ENCODE results near the gene MAPK7. TPM values are rescaled to one million over a fixed set of nuclear protein-coding genes. Genes with fewer than 3 reads are reported as not detected.

Gene MAPK7
- total RNA-seq, 4 donors from 2014 or later, result 12.9 to 25.2 (median 21.9) TPM

GRCh38 chr17:19332371-19333131 is 45.7 kb upstream of the MAPK7 start:
- no peak for DNase-seq (ENCODE audit: low spot score)
- TF ChIP-seq CTCF (IDR thresholded peaks at IDR 0.05), result no peak
- no peak for ATAC-seq (ENCODE audit: low FRiP score)

- ATAC-seq (ENCODE audit: low FRiP score) (no peak), DNase-seq (ENCODE audit: low spot score) (no peak)
- TF ChIP-seq CTCF (IDR thresholded peaks at IDR 0.05), result no peak
Measured at GRCh38 chr17:19333132-19333440, 45.2 kb upstream of the MAPK7 start.

- no peak for TF ChIP-seq CTCF (IDR thresholded peaks at IDR 0.05)
- DNase-seq (ENCODE audit: low spot score), result no peak
- ATAC-seq (ENCODE audit: low FRiP score), result no peak
Measured at GRCh38 chr17:19333736-19334290, 44.5 kb upstream of the MAPK7 start.

- ATAC-seq (ENCODE audit: low FRiP score), result no peak
- no peak for DNase-seq (ENCODE audit: low spot score)
- TF ChIP-seq CTCF (IDR thresholded peaks at IDR 0.05), result no peak
Measured at GRCh38 chr17:19334331-19334730, 44.0 kb upstream of the MAPK7 start.

GRCh38 chr17:19335951-19336631 is 42.2 kb upstream of the MAPK7 start:
- no peak for ATAC-seq (ENCODE audit: low FRiP score)
- no peak for DNase-seq (ENCODE audit: low spot score)
- no peak for TF ChIP-seq CTCF (IDR thresholded peaks at IDR 0.05)

GRCh38 chr17:19336938-19337711 is 41.2 kb upstream of the MAPK7 start:
- peak; percentile 20 for ATAC-seq (ENCODE audit: low FRiP score)
- DNase-seq (ENCODE audit: low spot score), result no peak
- peak in 1 of 3 donors; percentile 28 for TF ChIP-seq CTCF (IDR thresholded peaks at IDR 0.05)

Data from omental fat pad (tissue), 4 donors.